H1 (cell line): Measurements from ENCODE around the gene MRPL50. TPM values are rescaled to one million over a fixed set of nuclear protein-coding genes. Genes with fewer than 3 reads are reported as not detected.

ENCODE experiments used
- CTCF ChIP-seq, 3 experiments: IDR thresholded peaks; 1 replicate in 2 of 3; 2 replicates in 1 of 3; pipeline versions ENCODE4 v1.5.1 to v1.6.1; 2011; ENCODE audit warnings: low read length in 3 of 3, mild to moderate bottlenecking in 3 of 3, inconsistent platforms in 2 of 3, low read depth in 1 of 3, moderate library complexity in 1 of 3; ENCODE audit not compliant: insufficient read depth in 1 of 3; ENCODE audit errors: control extremely low read depth in 1 of 3
- polyA plus RNA-seq, 7 experiments: library from polyadenylated mRNA; depleted of rRNA in 3 of 7; stranded (reverse) in 5 of 7; unstranded in 2 of 7; fragments of >200 nt in 5 of 7; fragments of 200-250 nt in 2 of 7; gene quantifications; 1 replicate in 5 of 7; 2 replicates in 1 of 7; 4 replicates in 1 of 7; pipeline versions ENCODE4 v1.2.1 to v1.2.3, GENCODE V29; 2011 to 2013; ENCODE audit warnings: missing spikeins in 2 of 7, mixed read lengths in 2 of 7
- total RNA-seq: library from RNA; stranded (reverse); fragmentation: NEBNext Ultra II Directional; extraction: Animal tissue kit (Norgen Biotek cat#: 25700); gene quantifications from 2 replicates; pipeline ENCODE4 v1.2.1, GENCODE V29; 2021

The MRPL50 gene
- total and polyA plus RNA-seq, 2 of the 8 experiments (the other 6 are each of a cell fraction or from before 2014, with no cell fraction given) = 17.8 to 25.1 TPM

DNA sequence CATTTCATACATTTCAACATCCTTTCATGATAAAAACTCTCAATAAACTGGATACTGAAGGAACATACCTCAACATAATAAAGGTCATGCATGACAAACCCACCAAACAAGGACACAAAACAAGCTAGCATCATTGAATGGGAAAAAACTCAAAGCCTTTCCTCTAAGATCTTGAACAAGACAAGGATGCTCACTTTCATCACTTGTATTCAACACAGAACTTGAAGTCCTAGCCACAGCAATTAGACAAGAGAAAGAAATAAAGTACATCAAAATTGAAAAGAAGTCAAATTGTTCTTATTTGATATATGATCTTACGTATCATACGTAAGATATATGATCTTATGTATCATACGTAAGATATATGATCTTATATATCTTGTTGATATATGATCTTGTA lies 5.3 kb downstream of the MRPL50 start (continued):
- TF ChIP-seq CTCF (IDR thresholded peaks at IDR 0.05; ENCODE audit: control extremely low read depth in 1 of 3, insufficient read depth in 1 of 3, low read depth in 1 of 3, low read length in 3 of 3) = no peak
